Panc1 (cell line): ENCODE results near the gene WFDC5. TPM values are rescaled to one million over a fixed set of nuclear protein-coding genes. Genes with fewer than 3 reads are reported as not detected.

Source experiments
- ATAC-seq: fragments of 200-7000 bp; cut with Tn5 transposase; 2 replicates; pipeline ENCODE4 v1.9.1; 2020; ENCODE audit warnings: mild to moderate bottlenecking, moderate library complexity
- BruUV-seq: library from RNA; stranded (reverse); fragments of 400-500 nt; replicated peaks from 2 replicates; lab custom pipeline; 2021; lab: Mats Ljungman, UMichigan
- CTCF ChIA-PET: fragments of 300-600 bp; sonication (Branson Sonifier 250); formaldehyde crosslinking; loops from one replicate; lab custom pipeline; 2022; ENCODE audit warnings: antibody characterized with exemption; lab: Charles Lee
- POLR2A ChIA-PET: fragments of 300-600 bp; sonication (Branson Sonifier 250); formaldehyde crosslinking; loops from one replicate; lab custom pipeline; 2022; ENCODE audit warnings: antibody characterized with exemption; lab: Charles Lee
- DNase-seq: peaks from one replicate; pipeline ENCODE4 v3.0.0-alpha.2; 2010; ENCODE audit warnings: low read depth, low spot score
- H3K27ac ChIP-seq: 2 replicates; pipeline ENCODE4 v1.5.1; 2011; ENCODE audit warnings: mild to moderate bottlenecking, low read length, inconsistent platforms
- H3K27me3 ChIP-seq: fragments of 200-500 bp; sonication (Bioruptor generic); 2 replicates; pipeline ENCODE4 v1.6.0; 2014; ENCODE audit warnings: low read length, inconsistent platforms; ENCODE audit not compliant: control insufficient read depth, insufficient read depth
- H3K36me3 ChIP-seq: fragments of 200-500 bp; sonication (Bioruptor generic); 2 replicates; pipeline ENCODE4 v1.5.1; 2014; ENCODE audit warnings: inconsistent platforms, mild to moderate bottlenecking, low read length, moderate library complexity; ENCODE audit not compliant: control insufficient read depth, insufficient read depth
- H3K4me1 ChIP-seq: 2 replicates; pipeline ENCODE4 v1.5.1; 2011; ENCODE audit warnings: inconsistent platforms, mild to moderate bottlenecking, low read length, moderate library complexity; ENCODE audit not compliant: control insufficient read depth, insufficient read depth
- H3K4me3 ChIP-seq, 2 experiments: 2 replicates each; pipeline ENCODE4 v1.5.1; 2011 to 2012; ENCODE audit warnings: low read depth in 2 of 2, low read length in 2 of 2, mild to moderate bottlenecking in 2 of 2, inconsistent platforms in 1 of 2, moderate library complexity in 1 of 2
- H3K9me3 ChIP-seq: fragments of 200-500 bp; sonication (Bioruptor generic); 2 replicates; pipeline ENCODE4 v1.5.1; 2014; ENCODE audit warnings: low read depth, mild to moderate bottlenecking, inconsistent platforms, low read length, moderate library complexity; ENCODE audit not compliant: control insufficient read depth, insufficient read depth
- CTCF ChIP-seq: fragments of 450-650 bp; IDR thresholded peaks from 2 replicates; pipeline ENCODE4 v1.5.1; 2017; ENCODE audit warnings: mild to moderate bottlenecking
- POLR2AphosphoS5 ChIP-seq: IDR thresholded peaks from 2 replicates; pipeline ENCODE4 v1.6.1; 2012; ENCODE audit warnings: mild to moderate bottlenecking, low read depth, low read length, moderate library complexity
- REST ChIP-seq, 2 experiments: IDR thresholded peaks; 2 replicates each; pipeline ENCODE4 v1.6.1; 2011 to 2012; ENCODE audit warnings: low read depth in 2 of 2, control low read depth in 1 of 2, low read length in 1 of 2, mild to moderate bottlenecking in 1 of 2, moderate library complexity in 1 of 2; ENCODE audit not compliant: insufficient read depth in 1 of 2
- SIN3A ChIP-seq: IDR thresholded peaks from 2 replicates; pipeline ENCODE4 v1.6.1; 2012; ENCODE audit warnings: low read depth, mild to moderate bottlenecking, low read length, moderate library complexity, borderline replicate concordance; ENCODE audit not compliant: insufficient read depth
- TCF7L2 ChIP-seq: IDR thresholded peaks from 2 replicates; pipeline ENCODE4 v1.6.1; 2011; ENCODE audit warnings: mild to moderate bottlenecking, low read depth, low read length, inconsistent platforms
- in situ Hi-C: cut with HindIII; loops from 2 replicates; pipeline ENCODE4 v1.10.0; 2016; ENCODE audit warnings: low sequenced_read_pairs, low pct_unique_long_range_greater_than_20kb
- intact Hi-C: fragments of 100-400 bp; cut with micrococcal nuclease; formaldehyde crosslinking; loops from one replicate; pipeline ENCODE4 v1.10.0; 2022; ENCODE audit not compliant: unreplicated experiment
- total RNA-seq: library from RNA; stranded (reverse); gene quantifications from one replicate; pipeline ENCODE4 v1.2.1, GENCODE V29; 2021; ENCODE audit not compliant: unreplicated experiment

Gene WFDC5
- total RNA-seq, 1 experiment from 2014 or later: not detected

- intact Hi-C loops: no loop called here
- TF ChIP-seq CTCF: no peak
- no peak for TF ChIP-seq REST (IDR thresholded peaks at IDR 0.05; ENCODE audit: insufficient read depth in 1 of 2, low read depth in 2 of 2, low read length in 1 of 2)
- TF ChIP-seq SIN3A: no peak
- TF ChIP-seq TCF7L2: no peak
- TF ChIP-seq POLR2AphosphoS5: no peak
- no peak overlapping the region for H3K4me3 ChIP-seq
- DNase-seq (no peak), ATAC-seq (no peak)
- CTCF ChIA-PET: no interaction called here
- POLR2A ChIA-PET: interaction anchor here (0.6 kb wide), 1 partner anchor 207 kb away, joined by 4 read pairs; no protein-coding TSS in a partner anchor
- in situ Hi-C loops: no loop called here
- no TSS peak for BruUV-seq
- H3K27me3 ChIP-seq: peaks cover 14% of the 10 kb centered on the region
- H3K4me1 ChIP-seq: no peaks in the 10 kb centered on the region
- no peaks in the 10 kb centered on the region for H3K36me3 ChIP-seq
- H3K27ac ChIP-seq: no peak overlapping the region
- H3K9me3 ChIP-seq: no peaks in the 10 kb centered on the region
Observed at GRCh38 chr20:45128099-45128498, 13.1 kb upstream of the WFDC5 start.

GRCh38 chr20:45124365-45124764, 9.4 kb upstream of the WFDC5 start, which contains the start of gene WFDC12:
TSS of gene WFDC12 (minus strand) at chr20:45124465. CDS start at chr20:45124447, 18 bp downstream.
- in situ Hi-C loops (no loop called here), intact Hi-C loops (loop anchor here (5.0 kb wide), 1 partner anchor 103 kb away; no protein-coding TSS in a partner anchor)
- peaks cover 15% of the 10 kb centered on the region for H3K27me3 ChIP-seq
- ChIA-PET POLR2A (no interaction called here), CTCF (interaction anchor here (0.6 kb wide), 1 partner anchor 76 kb away, joined by 4 read pairs; no protein-coding TSS in a partner anchor)
- BruUV-seq: no TSS peak
- DNase-seq: no peak
- no peaks in the 10 kb centered on the region for H3K36me3 ChIP-seq
- ATAC-seq: no peak
- H3K4me3 ChIP-seq: no peak within 1 kb of the TSS
- H3K4me1 ChIP-seq: no peaks in the 10 kb centered on the region
- no peaks in the 10 kb centered on the region for H3K9me3 ChIP-seq
- TF ChIP-seq CTCF (no peak), POLR2AphosphoS5 (no peak), TCF7L2 (no peak), REST (IDR thresholded peaks at IDR 0.05; ENCODE audit: insufficient read depth in 1 of 2, low read depth in 2 of 2, low read length in 1 of 2) (no peak), SIN3A (no peak)
- H3K27ac ChIP-seq: no peak within 1 kb of the TSS
